CD4-positive, alpha-beta memory T cell (primary cell): ENCODE measurements around the gene GTF2H3. TPM values are rescaled to one million over a fixed set of nuclear protein-coding genes. Genes with fewer than 3 reads are reported as not detected.

Experiments
- CTCF ChIA-PET: fragments of 350-600 bp; sonication (Branson Sonifier 250); formaldehyde crosslinking; loops from one replicate; lab custom pipeline; 2021; ENCODE audit warnings: inconsistent platforms; ENCODE audit not compliant: partially characterized antibody; lab: Charles Lee
- POLR2A ChIA-PET: fragments of 350-600 bp; sonication (Branson Sonifier 250); formaldehyde crosslinking; loops from one replicate; lab custom pipeline; 2021; ENCODE audit not compliant: partially characterized antibody; lab: Charles Lee
- DNase-seq, 5 donors: peaks; one replicate each; pipeline versions ENCODE4 v3.0.0 to v3.0.0-alpha.2; 2020 to 2022; ENCODE audit warnings: mixed read lengths in 1 of 5
- H3K27ac ChIP-seq: one replicate; pipeline ENCODE4 v1.7.0; 2013; ENCODE audit warnings: low read depth, low read length
- H3K27me3 ChIP-seq: 2 replicates; pipeline ENCODE4 v1.7.0; 2013; ENCODE audit warnings: mild to moderate bottlenecking, low read length, moderate library complexity; ENCODE audit not compliant: insufficient read depth
- H3K36me3 ChIP-seq: 2 replicates; pipeline ENCODE4 v1.7.0; 2013; ENCODE audit warnings: mild to moderate bottlenecking, low read length, moderate library complexity; ENCODE audit not compliant: insufficient read depth
- H3K4me1 ChIP-seq: 2 replicates; pipeline ENCODE4 v1.7.0; 2013; ENCODE audit warnings: mild to moderate bottlenecking, low read length, moderate library complexity; ENCODE audit not compliant: insufficient read depth
- H3K4me3 ChIP-seq, 2 donors: one replicate each; pipeline ENCODE4 v1.7.0; 2013; ENCODE audit warnings: low read length in 2 of 2, mild to moderate bottlenecking in 1 of 2
- H3K9me3 ChIP-seq, 2 donors: one replicate each; pipeline ENCODE4 v1.7.0; 2013; ENCODE audit warnings: low read length in 2 of 2, control low read depth in 1 of 2; ENCODE audit not compliant: control insufficient read depth in 1 of 2
- H3K27ac Mint-ChIP-seq, 7 donors: one replicate each; pipeline ENCODE4 v1.8.0; 2020 to 2021; ENCODE audit warnings: mixed read lengths in 7 of 7, mild to moderate bottlenecking in 6 of 7, inconsistent platforms in 3 of 7, moderate library complexity in 3 of 7
- H3K27me3 Mint-ChIP-seq, 2 donors: one replicate each; pipeline ENCODE4 v1.8.0; 2020 to 2021; ENCODE audit warnings: mixed read lengths in 2 of 2
- H3K36me3 Mint-ChIP-seq, 2 donors: one replicate each; pipeline ENCODE4 v1.8.0; 2020 to 2021; ENCODE audit warnings: mixed read lengths in 2 of 2, inconsistent platforms in 1 of 2, mild to moderate bottlenecking in 1 of 2
- H3K4me1 Mint-ChIP-seq, 4 donors: one replicate each; pipeline ENCODE4 v1.8.0; 2020 to 2021; ENCODE audit warnings: mixed read lengths in 4 of 4, mild to moderate bottlenecking in 1 of 4
- H3K4me3 Mint-ChIP-seq, 8 donors: one replicate each; pipeline ENCODE4 v1.8.0; 2020 to 2021; ENCODE audit warnings: mixed read lengths in 8 of 8, mild to moderate bottlenecking in 7 of 8, moderate library complexity in 6 of 8, inconsistent platforms in 3 of 8
- H3K9me3 Mint-ChIP-seq, 8 donors: one replicate each; pipeline ENCODE4 v1.8.0; 2020 to 2021; ENCODE audit warnings: mixed read lengths in 8 of 8, mild to moderate bottlenecking in 5 of 8, inconsistent platforms in 3 of 8, moderate library complexity in 1 of 8
- intact Hi-C: fragments of 100-400 bp; cut with micrococcal nuclease; formaldehyde crosslinking; loops from one replicate; pipeline ENCODE4 v1.15.1; 2023
- polyA plus RNA-seq, 2 donors: library from polyadenylated mRNA; unstranded; fragments of 300-500 nt; fragmentation: Illumina TruSeq; gene quantifications; one replicate each; pipeline ENCODE4 v1.2.3, GENCODE V29; 2021
- total RNA-seq, 2 experiments: library from RNA; stranded (reverse); gene quantifications; one replicate each; pipeline ENCODE4 v1.2.3, GENCODE V29; 2021

GTF2H3 gene
- total and polyA plus RNA-seq, 4 experiments from 2014 or later: 18.9 to 30.7 (median 25.2) TPM

DNA sequence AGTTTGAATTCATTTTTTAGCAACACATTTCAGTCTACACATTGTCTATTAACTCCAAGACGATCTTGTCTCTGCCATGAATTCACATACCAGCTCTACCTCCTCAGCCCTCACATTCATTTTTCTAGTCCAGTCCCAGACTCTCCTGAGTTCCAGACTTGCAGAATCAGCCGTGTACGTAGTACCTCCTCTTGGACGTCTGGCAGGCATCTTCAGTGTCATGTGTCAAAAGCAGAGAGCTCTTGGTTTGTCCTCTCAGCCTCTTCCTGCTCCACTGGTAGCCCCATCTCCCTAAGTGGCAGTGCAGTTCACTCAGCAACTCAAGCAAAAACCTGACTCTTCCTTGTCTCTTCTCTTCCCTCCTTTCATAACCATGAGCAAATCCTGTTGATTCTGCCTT is 22.8 kb downstream of the GTF2H3 start:
- POLR2A ChIA-PET: no interaction called here

DNA sequence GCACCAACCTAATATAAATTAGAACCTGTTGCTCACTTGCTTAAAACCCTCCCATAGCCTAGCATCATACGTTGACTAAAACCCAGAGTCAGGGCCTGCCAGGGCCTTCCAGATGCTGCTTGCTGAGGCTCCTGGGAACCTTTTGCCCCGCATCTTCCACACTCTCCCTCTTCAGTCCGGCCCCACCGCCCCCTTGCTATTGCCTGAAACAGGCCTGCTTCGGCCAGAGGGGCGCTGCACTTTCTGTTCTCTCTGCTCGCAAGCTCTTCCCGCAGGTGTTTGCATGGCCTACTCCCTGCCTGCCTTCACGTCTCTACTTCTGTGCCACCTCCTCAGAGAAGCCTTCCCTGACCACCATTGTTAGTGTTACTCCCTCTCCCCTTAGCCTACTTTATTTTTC is 23.6 kb downstream of the GTF2H3 start:
- peaks cover 5% of the 10 kb centered on the region for H3K36me3 ChIP-seq
- no peaks in the 10 kb centered on the region for H3K27me3 Mint-ChIP-seq
- no peaks in the 10 kb centered on the region for H3K9me3 Mint-ChIP-seq
- H3K4me1 Mint-ChIP-seq: peaks cover 11 to 13% (median 13%) of the 10 kb centered on the region in 4 donors
- no peak overlapping the region for H3K4me3 Mint-ChIP-seq
- no peak overlapping the region for H3K4me3 ChIP-seq
- H3K36me3 Mint-ChIP-seq: peaks cover 30 to 48% of the 10 kb centered on the region in 2 donors
- H3K27ac ChIP-seq: no peak overlapping the region
- DNase-seq: no peak
- peak overlapping the region in 3 of 7 donors; percentile 1 to 53 (median 9) for H3K27ac Mint-ChIP-seq
- H3K27me3 ChIP-seq: no peaks in the 10 kb centered on the region
- H3K4me1 ChIP-seq: peaks cover 13% of the 10 kb centered on the region
- intact Hi-C loops: no loop called here
- CTCF ChIA-PET: interaction anchor here (0.7 kb wide), 1 partner anchor 12 kb away, joined by 3 read pairs; no protein-coding TSS in a partner anchor
- no peaks in the 10 kb centered on the region for H3K9me3 ChIP-seq
- POLR2A ChIA-PET: no interaction called here

More for the DNA sequence above, 22.8 kb downstream of the GTF2H3 start:
- Mint-ChIP-seq H3K4me1 (peaks cover 11 to 13% (median 13%) of the 10 kb centered on the region in 4 donors), H3K4me3 (no peak overlapping the region), H3K36me3 (peaks cover 35 to 53% of the 10 kb centered on the region in 2 donors), H3K27me3 (no peaks in the 10 kb centered on the region), H3K9me3 (no peaks in the 10 kb centered on the region), H3K27ac (peak overlapping the region in 2 of 7 donors; percentile 55 to 75)
- no peaks in the 10 kb centered on the region for H3K9me3 ChIP-seq
- DNase-seq: no peak
- peaks cover 5% of the 10 kb centered on the region for H3K36me3 ChIP-seq
- H3K4me1 ChIP-seq: peaks cover 13% of the 10 kb centered on the region
- no peaks in the 10 kb centered on the region for H3K27me3 ChIP-seq
- CTCF ChIA-PET: interaction anchor here (0.7 kb wide), 1 partner anchor 11 kb away, joined by 3 read pairs; no protein-coding TSS in a partner anchor
- intact Hi-C loops: no loop called here
- no peak overlapping the region for H3K4me3 ChIP-seq
- no peak overlapping the region for H3K27ac ChIP-seq

DNA sequence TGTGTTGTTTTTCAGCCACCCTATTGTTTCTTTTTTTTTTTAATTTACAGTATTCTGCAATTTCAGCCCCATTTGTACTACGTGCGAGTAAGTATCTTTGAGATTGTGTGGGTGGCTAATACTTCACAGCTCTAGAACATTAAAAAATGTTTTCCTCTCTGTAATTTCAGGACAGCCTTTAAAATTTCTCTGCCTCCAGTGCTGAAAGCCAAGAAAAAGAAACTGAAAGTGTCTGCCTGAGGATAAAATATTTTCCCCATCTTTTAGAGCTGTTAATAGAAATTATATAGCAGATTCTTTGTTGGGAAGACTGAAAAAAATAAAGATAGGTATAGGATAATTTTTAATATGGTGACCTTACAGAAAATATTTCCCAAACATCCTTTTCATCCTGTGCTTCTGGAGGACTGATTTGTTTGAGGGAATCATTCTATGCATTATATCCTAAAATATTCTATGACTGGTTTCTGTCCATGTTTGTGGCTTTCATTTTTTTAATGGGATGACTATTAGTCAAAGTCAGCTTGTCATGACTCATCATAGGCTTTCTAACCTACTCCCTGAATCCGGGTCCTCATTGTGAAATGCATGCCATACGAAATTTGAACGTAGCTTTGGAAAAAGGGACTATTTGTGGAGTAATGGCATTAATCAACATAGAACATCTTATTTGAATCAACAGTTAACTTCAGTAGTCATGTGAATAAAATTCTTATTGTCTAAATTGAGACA is 26.5 kb downstream of the GTF2H3 start:
- no peak overlapping the region for H3K4me3 ChIP-seq
- H3K9me3 Mint-ChIP-seq: no peaks in the 10 kb centered on the region
- H3K27ac Mint-ChIP-seq: peak overlapping the region; percentile 16 to 90 (median 81)
- no peaks in the 10 kb centered on the region for H3K9me3 ChIP-seq
- H3K27ac ChIP-seq: no peak overlapping the region
- peaks cover 5% of the 10 kb centered on the region for H3K36me3 ChIP-seq
- no peaks in the 10 kb centered on the region for H3K27me3 ChIP-seq
- H3K36me3 Mint-ChIP-seq: peaks cover 21 to 33% of the 10 kb centered on the region in 2 donors
- CTCF ChIA-PET: no interaction called here
- POLR2A ChIA-PET: interaction anchor here (1.0 kb wide), 1 partner anchor 12 kb away, joined by 3 read pairs; no protein-coding TSS in a partner anchor
- H3K4me1 Mint-ChIP-seq: peaks cover 9 to 13% (median 13%) of the 10 kb centered on the region in 4 donors
- H3K27me3 Mint-ChIP-seq: no peaks in the 10 kb centered on the region
- intact Hi-C loops: no loop called here
- no peak for DNase-seq
- peak overlapping the region in 6 of 8 donors; percentile 8 to 52 (median 36) for H3K4me3 Mint-ChIP-seq
- H3K4me1 ChIP-seq: peaks cover 13% of the 10 kb centered on the region

GRCh38 chr12:123667771-123668170 is 34.1 kb downstream of the GTF2H3 start:
- Mint-ChIP-seq H3K36me3 (peaks cover 0 to 4% of the 10 kb centered on the region in 2 donors), H3K4me3 (no peak overlapping the region), H3K27ac (peak overlapping the region in 1 of 7 donors; percentile 75), H3K27me3 (no peaks in the 10 kb centered on the region), H3K9me3 (no peaks in the 10 kb centered on the region), H3K4me1 (peaks cover 8 to 18% (median 13%) of the 10 kb centered on the region in 4 donors)
- H3K36me3 ChIP-seq: no peaks in the 10 kb centered on the region
- ChIA-PET CTCF (no interaction called here), POLR2A (no interaction called here)
- H3K27me3 ChIP-seq: no peaks in the 10 kb centered on the region
- no peak for DNase-seq
- H3K27ac ChIP-seq: no peak overlapping the region
- no peaks in the 10 kb centered on the region for H3K9me3 ChIP-seq
- H3K4me1 ChIP-seq: peaks cover 12% of the 10 kb centered on the region
- intact Hi-C loops: no loop called here
- H3K4me3 ChIP-seq: no peak overlapping the region

- ChIA-PET CTCF (no interaction called here), POLR2A (interaction anchor here (1.0 to 2.3 kb wide), 2 partner anchors 41 to 918 kb away, joined by 3 to 14 read pairs; partner anchors contain the start of genes ATP6V0A2 and DENR)
- Histone ChIP-seq H3K4me3 (peak within 1 kb of the TSS; percentile 69 to 92), H3K36me3 (peaks cover 5% of the 10 kb centered on the region), H3K9me3 (no peaks in the 10 kb centered on the region), H3K27me3 (no peaks in the 10 kb centered on the region), H3K27ac (peak within 1 kb of the TSS; percentile 45), H3K4me1 (peaks cover 12% of the 10 kb centered on the region)
- no peaks in the 10 kb centered on the region for H3K9me3 Mint-ChIP-seq
- peak within 1 kb of the TSS; percentile 70 to 87 (median 82) for H3K27ac Mint-ChIP-seq
- H3K36me3 Mint-ChIP-seq: peaks cover 11 to 14% of the 10 kb centered on the region in 2 donors
- peak; percentile 90 to 95 (median 92) for DNase-seq
- H3K27me3 Mint-ChIP-seq: no peaks in the 10 kb centered on the region
- peaks cover 11 to 18% (median 13%) of the 10 kb centered on the region in 4 donors for H3K4me1 Mint-ChIP-seq
- H3K4me3 Mint-ChIP-seq: peak within 1 kb of the TSS; percentile 84 to 93 (median 90)
- intact Hi-C loops: loop anchor here (1.0 to 5.0 kb wide), 2 partner anchors 39 to 41 kb away; partner anchors contain the start of genes ATP6V0A2, EIF2B1 and GTF2H3
Observed at GRCh38 chr12:123670882-123671728, 37.5 kb downstream of the GTF2H3 start, which contains the start of gene TCTN2. TSS of gene TCTN2 (plus strand) at chr12:123671113. CDS start at chr12:123671241, 128 bp downstream.

DNA sequence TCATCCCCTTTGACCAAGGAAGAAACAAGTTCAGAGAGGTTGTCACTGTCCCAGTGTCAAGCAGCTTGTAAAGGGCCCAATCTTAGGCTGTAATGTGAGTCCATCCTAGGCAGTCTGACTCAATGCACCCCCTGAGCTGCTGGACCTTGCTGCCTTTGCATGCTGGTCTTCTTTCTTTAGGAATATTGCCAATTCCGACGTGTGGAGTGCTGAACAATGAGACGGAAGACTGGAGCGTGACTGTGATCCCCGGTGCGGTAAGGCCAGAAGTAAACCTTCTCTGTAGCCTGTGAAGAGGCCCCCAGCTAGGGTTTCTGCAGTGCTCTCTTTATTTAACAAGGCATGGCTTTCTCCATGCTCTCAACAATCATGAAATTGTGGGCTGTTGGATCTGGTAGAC is 38.2 kb downstream of the GTF2H3 start:
- DNase-seq: no peak
- peaks cover 5% of the 10 kb centered on the region for H3K36me3 ChIP-seq
- Mint-ChIP-seq H3K27ac (peak overlapping the region; percentile 25 to 87 (median 78)), H3K27me3 (no peaks in the 10 kb centered on the region), H3K4me1 (peaks cover 11 to 18% (median 13%) of the 10 kb centered on the region in 4 donors), H3K4me3 (peak overlapping the region; percentile 84 to 93 (median 90)), H3K9me3 (no peaks in the 10 kb centered on the region), H3K36me3 (peaks cover 11 to 18% of the 10 kb centered on the region in 2 donors)
- intact Hi-C loops: loop anchor here (1.0 to 5.0 kb wide), 2 partner anchors 40 kb away; partner anchors contain the start of genes ATP6V0A2, EIF2B1 and GTF2H3
- ChIA-PET CTCF (no interaction called here), POLR2A (interaction anchor here (1.1 to 2.3 kb wide), 2 partner anchors 12 to 40 kb away, joined by 3 to 14 read pairs; partner anchors contain the start of gene ATP6V0A2)
- H3K4me1 ChIP-seq: peaks cover 12% of the 10 kb centered on the region
- H3K27ac ChIP-seq: no peak overlapping the region
- H3K4me3 ChIP-seq: peak overlapping the region in 1 of 2 donors; percentile 69
- H3K9me3 ChIP-seq: no peaks in the 10 kb centered on the region
- H3K27me3 ChIP-seq: no peaks in the 10 kb centered on the region
